Activated CD4-positive, alpha-beta T cell treated with anti-CD3 and anti-CD28 coated beads, Interleukin-10, Interleukin-2, amounts not matched to agents 100 ng/mL and 50 ng/mL, durations not matched to agents 16 hours and 8 hours (primary cell): Measurements from ENCODE around the gene GNA14.
"Not testable (repeated sequence)": the region's sequence is repeated elsewhere in the genome, so short reads cannot be mapped to it uniquely, and the experiment has no call there.

Experiments
- DNase-seq: peaks from one replicate; pipeline ENCODE4 v3.0.0-alpha.2; 2020

The GNA14 gene

DNA sequence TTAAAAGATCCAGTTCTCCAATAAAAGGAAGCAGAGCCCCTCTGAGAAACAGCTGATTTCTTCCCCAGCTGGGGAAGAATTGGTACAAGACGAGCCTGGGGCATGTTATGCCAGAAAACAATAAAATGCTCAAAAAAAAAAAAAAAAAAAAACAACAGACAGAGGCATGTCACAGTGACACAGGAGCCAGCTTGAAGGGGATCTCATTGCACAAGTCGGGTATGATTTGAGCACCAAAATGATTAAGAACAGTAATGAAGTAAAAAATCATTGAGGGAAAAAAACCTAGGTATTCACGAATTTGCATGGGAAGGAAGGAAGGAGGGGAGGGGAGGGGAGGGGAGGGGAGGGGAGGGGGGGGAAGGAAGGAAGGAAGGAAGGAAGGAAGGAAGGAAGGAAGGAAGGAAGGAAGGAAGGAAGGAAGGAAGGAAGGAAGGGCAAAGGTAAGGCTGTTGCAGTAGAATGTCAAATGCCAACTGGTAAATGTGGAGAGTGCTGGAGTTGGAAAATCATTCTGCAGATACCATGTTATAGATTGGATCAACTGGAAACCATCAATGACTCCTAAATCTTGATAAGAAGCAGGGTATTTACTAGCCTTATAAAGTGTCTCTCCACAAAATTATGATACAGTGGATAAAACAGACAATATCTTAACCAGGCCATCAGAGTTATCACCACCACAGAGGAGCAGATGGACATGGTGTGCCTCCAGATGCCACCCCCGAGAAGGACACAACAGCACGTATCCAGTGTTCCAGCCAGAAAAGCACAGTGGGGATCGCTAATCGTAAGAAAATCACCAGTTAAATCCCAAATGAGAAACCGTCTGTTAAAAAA, 7.2 kb downstream of the GNA14 start:
- no peak for DNase-seq

DNA sequence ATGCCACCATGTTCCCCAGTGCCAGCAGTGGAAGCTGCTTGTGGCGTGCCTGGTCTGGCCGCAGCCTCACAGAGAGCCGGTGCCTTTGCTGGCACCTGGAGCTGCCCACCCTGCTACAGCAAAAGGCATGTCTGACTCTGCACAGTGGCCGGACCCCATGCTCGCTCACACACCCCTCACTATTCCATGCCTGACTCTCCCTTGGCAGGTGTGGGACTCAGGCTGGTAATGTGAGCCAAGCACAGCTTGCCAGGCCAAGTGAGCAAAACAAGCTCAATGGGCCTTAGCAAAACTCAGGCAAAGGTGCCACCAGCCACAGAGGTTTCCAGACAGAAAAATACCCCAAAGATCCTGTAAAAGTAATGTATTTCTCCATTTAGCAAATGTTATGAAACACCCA, 15.5 kb downstream of the GNA14 start:
- DNase-seq: no peak

DNA sequence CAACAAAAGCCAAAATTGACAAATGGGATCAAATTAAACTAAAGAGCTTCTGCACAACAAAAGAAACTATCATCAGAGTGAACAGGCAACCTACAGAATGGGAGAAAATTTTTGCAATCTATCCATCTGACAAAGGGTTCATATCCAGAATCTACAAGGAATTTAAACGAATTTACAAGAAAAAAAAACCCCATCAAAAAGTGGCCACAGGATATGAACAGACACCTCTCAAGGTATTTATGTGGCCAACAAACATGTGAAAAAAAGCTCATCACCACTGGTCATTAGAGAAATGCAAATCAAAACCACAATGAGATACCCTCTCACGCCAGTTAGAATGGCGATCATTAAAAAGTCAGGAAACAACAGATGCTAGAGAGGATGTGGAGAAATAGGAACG, 19.3 kb downstream of the GNA14 start:
- DNase-seq: not testable (repeated sequence)

DNA sequence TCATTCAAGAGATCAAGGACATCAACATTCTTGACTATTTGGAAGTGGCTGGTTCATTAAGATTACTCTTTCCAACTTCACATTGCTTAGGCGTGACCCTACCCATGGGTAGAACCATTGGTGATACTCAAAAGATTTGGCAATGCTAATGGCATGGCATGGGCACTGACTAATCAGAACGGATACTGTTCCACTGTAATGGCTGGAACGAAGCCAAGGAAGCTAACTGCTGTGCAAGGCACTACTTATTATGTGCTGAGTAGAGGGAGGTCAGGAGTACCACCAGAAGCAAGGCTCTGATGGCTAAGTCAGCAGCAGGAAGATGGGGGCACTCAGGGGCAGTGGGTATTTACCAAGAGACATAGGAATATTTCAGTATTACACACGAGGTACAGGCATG, 31.9 kb downstream of the GNA14 start:
- no peak for DNase-seq

DNA sequence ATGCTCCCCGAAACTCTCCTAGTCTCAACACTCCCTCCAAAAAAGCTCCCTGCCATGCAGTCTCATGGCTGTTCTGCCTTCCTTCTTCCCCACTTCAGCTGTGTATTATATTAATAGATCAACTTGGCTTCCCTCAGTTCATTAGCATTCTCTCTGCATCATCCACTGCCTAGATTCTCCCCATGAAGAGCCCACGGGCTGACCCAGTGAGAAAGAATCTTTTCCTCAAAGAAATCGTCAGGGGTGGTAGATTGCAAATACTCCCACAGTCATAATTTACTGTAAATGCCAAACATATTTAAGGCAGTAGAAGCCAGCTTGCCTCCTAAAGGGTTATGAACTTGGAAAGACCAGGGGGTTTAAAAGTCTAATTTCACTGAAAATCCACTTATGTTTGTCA, 33.5 kb downstream of the GNA14 start:
- no peak for DNase-seq

DNA sequence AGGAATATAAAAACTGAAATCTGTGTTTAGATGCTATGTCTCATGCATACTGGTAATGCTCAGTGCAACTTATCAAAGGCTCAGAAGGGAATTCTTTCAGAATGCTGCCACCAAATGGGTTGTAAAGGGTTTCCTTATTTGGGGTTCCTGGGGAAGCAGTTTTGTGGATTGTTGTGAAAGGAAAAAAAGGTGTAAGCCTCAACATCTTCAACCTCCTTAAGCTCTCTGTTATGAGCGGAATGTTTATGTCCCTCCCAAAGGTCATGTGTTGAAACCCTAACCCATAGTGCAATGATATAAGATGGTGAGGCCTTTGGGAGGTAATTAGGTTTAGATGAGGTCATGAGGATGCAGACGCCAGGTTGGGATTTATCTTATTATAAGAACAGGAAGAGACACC, 41.6 kb downstream of the GNA14 start:
- no peak for DNase-seq

DNA sequence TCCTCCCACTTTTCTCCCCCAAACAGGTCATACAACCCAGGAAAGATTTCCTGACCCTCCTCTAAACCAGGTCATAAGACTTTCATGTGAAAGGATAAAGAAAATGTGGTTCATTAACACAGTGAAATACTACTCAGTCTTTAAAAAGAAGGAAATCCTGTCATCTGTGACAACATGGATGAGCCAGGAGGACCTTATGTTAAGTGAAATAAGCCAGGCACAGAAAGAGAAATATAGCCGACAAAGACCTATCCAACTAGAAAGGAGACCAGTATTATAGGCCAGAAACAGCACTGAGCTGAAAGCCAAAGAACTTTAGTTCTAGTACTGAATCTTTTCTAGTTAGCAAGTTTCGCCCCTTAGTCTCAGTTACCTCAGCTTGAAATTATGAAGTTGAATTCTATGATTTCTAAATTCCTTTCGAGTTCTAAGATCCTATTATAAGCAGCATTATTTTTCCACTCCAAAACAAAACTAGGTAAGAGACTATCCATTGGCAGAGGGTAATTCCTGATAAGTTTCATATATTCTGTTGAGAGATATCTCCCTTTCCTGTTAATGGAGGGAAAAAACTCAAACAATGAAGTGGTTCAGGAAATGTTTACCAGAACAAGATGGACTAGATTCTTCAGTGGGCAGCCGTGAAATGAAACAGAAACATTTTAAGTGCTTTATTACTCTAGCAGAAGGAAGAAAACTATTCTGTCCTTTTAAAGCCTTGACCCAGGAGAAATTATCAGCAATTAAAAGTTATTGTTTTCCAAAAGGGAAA, 42.5 kb downstream of the GNA14 start:
- no peak for DNase-seq

DNA sequence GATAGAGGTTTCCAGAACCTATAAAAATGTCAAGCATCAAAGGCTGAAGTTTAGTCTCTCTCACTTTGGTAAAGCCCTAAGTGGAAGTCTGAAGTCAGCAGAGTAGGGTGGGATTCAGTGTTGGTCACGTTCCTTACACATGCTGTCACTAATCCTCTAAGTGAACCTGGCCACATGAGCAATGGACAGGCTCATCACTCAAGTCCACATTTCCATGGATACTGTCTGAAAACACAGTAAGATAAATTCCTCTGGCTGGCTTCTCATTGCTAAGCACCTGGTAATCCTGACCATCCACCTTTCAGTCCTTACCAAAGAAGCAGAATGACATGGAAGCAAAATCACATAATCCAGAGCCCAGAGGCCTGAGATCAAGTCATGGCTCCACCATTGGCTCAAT, 43.8 kb downstream of the GNA14 start:
- no peak for DNase-seq

DNA sequence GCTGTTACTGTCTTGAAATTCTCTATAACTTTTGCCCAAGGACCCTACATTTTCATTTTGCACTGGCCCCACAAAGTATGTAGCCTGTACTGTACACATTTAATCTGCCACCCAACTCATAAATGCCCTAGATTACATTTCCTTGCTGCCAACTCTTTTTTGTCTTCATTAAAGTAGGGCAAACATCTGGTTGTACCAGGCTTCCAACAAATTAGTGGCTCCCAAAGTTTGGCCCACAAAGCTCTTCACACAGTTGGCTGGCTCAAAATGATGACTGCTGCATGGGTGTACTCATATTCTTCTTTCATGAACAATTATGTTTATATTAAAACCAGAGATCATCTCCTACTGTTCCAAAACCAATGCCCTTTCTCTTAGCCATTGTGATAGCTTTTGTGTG, 45.3 kb downstream of the GNA14 start:
- DNase-seq: no peak

DNA sequence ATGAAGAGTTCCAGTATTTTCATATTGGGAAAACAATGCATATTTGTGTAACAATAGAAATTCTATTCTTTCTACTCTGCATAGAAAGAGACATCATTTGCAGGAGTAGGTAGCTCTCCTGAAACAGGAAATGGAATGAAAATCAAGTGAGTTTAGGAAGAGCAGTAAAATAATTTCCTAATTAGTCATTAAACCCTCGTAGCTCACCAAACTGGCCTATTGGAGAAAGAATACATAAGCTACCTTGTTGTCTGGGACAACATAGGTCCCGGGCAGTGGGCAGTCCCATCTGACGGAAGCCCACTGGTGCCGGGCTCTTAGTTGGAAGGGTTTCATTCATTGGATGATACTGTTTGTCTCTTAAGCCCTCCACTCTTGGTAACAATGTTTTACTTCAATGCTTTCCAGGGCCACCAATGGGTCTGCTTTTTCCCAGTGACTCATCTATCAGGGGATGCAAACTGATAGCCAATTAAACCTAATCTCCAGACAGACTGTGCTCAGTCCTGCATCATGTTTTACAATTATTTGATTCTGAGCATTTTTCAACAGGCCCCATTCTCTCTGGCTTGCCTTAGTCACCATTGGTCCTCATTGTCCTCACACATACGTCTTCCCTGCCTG, 46.5 kb downstream of the GNA14 start:
- DNase-seq: no peak

DNA sequence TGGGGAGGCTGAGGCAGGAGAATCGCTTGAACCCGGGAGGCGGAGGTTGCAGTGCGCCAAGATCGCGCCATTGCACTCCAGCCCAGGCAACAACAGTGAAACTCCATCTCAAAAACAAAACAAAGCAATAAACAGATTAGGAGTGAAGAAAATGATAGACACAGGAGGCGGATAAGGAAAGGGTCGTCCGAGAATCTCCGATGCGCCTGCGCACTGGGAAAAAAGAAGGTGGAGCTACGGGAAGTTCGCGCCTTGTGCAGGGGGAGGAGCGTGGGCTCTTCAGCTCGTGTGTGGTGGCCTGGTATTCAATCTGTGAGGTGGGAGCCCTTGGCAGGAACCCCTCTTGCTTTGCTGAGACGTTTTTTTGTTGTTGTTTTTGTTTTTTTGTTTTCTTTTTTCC, 47.3 kb downstream of the GNA14 start:
- no peak for DNase-seq

DNA sequence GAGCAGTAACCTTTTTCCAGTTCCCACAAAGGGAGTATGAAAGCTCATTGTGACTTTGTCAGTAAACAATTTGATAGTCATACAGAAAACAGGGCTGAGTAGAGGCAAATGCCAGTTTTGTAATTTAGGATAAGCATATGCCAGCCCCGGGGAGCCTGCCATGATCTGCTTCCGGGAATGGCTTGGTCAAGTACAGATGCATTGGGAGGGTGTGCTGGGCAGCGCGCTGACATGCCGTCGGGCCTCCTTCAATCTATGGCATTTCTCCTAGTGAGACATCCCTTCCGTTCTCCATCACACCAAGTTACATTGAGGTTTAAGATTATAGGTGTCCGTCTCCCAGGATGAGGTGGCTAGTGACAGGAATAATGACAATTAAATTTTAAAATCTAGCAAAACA, 48.6 kb downstream of the GNA14 start:
- DNase-seq: no peak

DNA sequence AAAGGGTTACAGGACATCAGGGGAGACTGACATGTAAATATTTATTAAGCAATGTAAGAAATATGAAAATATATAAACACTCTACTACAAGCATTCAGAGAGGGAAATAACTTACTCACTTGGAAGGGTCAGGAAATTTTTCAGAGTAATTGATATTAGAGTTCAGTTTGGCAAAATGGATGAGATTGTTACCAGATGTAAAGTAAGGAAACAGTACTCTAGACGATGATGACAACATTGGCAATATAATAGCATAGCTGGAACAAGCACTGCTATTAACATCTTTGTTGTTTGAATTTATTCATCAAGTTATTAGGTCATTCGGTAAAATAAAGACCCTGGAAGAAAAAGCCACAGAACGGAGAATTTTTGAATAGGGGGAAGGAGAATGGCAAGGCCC, 49.1 kb downstream of the GNA14 start:
- DNase-seq: no peak

DNA sequence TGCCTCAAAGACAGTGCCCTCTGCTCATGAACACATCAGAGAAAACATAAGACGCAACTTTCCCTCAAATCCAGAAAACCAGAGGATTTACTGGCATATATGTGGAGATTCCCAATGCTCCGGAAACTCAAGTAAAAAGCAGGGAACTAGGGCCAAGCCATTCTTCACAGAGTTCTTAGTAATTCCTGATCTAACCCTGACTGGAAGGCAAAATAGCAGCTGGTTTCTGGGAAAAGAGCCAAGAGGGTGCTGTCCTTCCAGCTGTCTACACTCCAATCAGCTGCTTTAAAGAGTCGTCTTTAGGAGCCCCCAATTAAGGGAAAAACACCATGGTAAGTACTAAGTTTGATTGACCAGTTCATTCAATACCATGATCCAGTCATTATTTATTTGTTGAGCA, 49.6 kb downstream of the GNA14 start:
- DNase-seq: no peak

DNA sequence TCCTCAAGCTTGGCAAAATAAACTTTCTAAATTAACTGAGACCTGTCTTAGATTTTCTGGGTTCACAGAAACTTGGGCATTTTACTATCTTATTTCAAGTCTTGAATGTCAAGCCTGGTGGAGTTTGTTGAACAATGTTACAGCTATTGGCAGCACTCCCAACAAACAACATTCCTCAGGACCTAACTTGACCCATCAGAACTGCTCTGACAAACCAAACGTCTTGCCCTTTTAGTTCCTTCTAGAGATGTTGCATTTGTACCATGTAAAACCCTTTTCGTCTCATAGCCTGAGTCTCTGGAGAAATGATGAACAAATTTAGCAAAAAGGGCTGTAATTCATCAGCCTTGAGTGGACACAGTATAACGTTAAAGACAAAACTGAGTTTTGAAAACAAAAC, 51.1 kb downstream of the GNA14 start:
- no peak for DNase-seq

DNA sequence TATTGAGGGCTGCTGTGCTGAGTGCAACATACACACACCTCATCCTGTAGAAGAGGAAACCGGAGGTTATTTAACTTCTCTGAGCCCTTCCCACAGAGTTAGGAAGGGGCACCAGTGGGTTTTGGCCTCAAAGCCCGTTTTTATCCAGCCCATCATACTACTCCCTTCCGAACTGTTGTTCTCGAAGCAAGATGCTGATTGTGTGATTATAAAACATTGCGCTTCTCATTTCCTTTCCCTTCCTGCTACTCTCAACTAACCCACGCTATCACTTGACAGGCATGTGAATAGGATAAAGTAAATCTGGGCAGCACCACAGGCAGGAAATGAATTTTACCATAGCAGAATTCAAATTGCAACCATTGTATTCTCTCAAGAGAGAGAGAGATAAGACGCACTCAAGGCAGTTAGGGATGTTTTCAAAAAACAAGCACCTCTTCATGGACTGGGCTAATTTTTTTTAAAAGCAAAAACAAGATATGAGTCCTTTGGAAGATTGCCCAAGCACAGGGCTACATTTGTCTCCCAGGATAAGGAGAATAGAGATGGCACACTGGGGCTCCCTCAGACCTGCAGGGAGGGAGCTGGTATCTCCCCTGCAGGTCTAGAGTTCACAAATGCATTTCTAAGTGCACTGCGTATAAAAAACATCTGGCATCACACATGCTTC, 52.6 kb downstream of the GNA14 start:
- DNase-seq: no peak

DNA sequence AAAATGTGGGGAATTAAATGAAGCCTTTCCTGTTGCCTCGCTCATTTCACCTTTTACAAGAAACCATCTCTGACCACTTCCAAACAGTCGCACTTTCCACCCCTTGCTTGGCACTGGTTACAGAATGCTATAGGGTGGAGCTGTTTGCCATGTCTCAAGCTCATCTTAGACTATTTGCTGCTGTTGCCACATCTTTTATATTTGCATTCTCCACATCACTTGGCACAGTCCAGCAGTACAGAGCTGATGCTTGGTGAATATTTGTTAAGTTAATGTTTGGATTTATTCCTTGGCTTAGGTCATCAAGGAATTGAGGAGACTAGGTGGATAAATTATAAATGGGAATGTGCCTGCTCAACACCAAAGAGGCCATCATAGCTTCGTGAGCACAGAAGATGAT, 53.2 kb downstream of the GNA14 start:
- DNase-seq: no peak

DNA sequence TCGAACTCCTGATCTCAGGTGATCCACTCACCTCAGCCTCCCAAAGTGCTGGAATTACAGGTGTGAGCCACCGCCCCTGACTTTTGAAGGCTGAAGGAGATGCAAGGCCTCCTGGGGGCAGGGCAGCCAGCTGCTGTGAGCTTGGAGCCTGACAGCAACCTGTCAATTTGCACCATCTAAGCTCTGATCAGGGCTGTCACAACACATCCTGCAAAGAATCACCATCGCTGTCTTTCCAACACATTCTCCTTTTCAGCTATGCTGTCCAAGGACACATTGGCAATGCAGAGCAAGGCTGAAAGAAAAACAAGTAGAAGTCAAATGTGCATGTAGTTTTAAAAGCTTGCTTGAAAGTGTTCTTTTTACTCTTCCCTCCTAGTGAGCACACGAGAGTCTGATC, 54.6 kb downstream of the GNA14 start:
- no peak for DNase-seq

DNA sequence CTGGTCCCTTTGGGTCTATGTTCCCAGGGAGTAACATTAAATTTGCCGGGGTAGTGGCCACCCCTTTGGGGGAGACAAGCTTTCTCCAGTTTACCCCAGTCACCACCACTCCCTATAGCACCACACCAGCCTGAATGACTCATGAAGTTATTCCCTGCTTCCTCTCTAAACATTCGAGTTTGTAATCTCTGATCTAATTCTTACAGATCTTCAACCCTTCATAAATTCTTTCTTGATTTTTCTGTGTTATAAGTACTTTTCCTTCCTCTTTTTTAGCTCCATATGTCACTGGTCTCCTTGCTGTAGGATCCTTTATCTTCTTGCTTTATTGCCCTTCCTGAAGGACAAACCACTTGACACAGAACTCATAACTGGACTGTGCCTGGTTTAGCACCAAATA, 55.6 kb downstream of the GNA14 start:
- no peak for DNase-seq

DNA sequence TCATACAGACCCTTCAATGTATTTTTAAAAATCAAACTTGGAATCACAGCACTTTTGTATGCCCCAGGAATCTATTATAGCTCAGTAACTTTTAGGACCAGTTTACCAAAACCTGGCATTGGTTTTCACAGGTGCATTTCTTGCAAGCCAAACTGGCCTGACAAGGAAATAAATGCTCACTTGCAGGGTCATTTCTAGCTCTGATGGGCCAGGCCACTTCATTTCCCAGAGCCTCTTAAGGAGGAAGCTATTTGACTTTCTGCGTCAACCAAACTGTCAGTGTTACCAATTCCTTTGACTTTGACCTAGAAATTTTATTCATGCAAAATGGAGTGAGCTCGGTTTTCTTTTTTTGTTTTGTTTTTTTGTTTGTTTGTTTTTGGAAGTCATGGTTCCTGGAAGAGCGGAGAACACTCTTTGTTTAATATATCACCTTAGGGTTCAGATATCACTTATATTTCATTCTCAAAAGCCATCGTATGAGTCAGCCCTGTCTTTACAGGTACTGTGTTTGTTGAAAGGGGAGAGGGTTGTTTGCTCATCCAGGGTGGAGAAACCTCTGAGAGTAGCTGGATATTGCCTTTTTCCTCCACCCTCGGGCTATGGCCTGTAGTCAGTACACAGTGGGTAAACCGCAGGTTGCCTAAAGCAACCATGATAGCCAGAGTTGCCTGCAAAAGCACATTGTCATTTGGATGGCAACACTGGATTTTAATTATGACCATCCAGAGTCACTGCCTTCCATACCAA, 58.9 kb downstream of the GNA14 start:
- no peak for DNase-seq

DNA sequence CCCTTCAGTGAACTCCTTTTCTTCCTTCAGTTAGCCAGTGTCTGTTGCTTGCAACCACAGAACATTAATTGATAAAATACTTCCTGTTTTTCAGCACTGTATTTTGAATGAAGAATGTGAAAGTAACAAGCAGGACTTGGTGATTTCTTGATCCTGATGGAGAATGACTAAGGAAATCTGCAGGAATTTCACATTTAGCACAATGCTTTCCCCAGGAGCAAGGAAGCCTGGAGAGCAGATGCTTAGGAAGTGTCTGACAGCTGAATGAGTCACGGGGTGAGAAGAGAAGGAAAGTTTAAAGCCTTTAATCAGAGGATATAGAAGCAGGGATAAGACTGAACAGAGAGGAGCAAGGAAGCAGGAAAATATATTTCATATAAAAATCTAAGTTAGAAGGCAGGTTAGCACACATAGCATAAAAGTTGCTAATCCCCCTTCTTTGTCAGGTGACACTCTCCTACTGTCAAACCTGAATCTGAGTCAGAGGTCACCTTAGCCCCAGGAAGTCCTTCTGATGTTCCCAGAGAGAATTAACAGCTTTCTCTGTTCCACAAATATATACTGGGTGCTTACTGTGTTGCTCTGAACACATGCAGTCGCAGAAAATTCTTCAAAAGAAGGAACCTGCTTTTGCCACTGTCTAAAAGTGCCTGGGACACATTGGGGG, 59.7 kb downstream of the GNA14 start:
- no peak for DNase-seq

DNA sequence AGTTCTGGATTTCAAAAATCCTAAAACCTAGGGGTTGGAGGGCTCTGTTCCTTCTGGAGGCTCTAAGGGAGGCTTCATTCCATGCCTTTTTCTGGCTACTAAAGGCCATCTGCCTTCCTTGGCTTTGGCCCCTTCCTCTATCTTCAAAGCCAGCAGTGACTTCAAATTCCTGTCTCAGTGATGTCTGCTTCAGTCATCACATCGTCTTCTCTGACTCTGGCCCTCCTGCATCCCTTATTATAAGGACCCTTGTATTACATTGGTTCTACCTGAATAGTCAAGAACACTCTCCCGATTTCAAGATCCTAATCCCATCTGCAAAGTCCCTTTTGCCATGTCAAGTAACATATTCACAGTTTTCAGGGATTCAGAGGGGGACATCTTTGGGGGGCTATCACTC, 60.3 kb downstream of the GNA14 start:
- no peak for DNase-seq
